Measurements from ENCODE around the gene KRTAP22-1. TPM values are rescaled to one million over a fixed set of nuclear protein-coding genes. Genes with fewer than 3 reads are reported as not detected.

KRTAP22-1 gene
- polyA plus RNA-seq, 3 donors, result not detected

- Histone ChIP-seq H2AFZ (ENCODE audit: insufficient read depth, low read depth, low read length, poor library complexity, severe bottlenecking) (no peak within 1 kb of the TSS), H3K4me2 (replicated peaks; ENCODE audit: extremely low read depth, low read length, poor library complexity, severe bottlenecking) (no peak within 1 kb of the TSS), H3K27ac (ENCODE audit: low read depth in 1 of 2, low read length in 2 of 2) (no peak within 1 kb of the TSS), H3K9me3 (replicated peaks in 1 of 2; ENCODE audit: control insufficient read depth in 1 of 2, insufficient read depth in 1 of 2, low read length in 2 of 2) (peaks cover 13 to 27% of the 10 kb centered on the region in 2 donors), H4K20me1 (ENCODE audit: insufficient read depth, low read length) (no peaks in the 10 kb centered on the region), H3K27me3 (ENCODE audit: control insufficient read depth in 2 of 2, insufficient read depth in 2 of 2, low read length in 2 of 2) (no peaks in the 10 kb centered on the region), H3K36me3 (replicated peaks in 1 of 2; ENCODE audit: control insufficient read depth in 1 of 2, insufficient read depth in 2 of 2, low read length in 2 of 2) (no peaks in the 10 kb centered on the region), H3K4me1 (ENCODE audit: control insufficient read depth in 1 of 2, insufficient read depth in 2 of 2, low read length in 2 of 2) (no peaks in the 10 kb centered on the region), H3K4me3 (replicated peaks in 1 of 3; ENCODE audit: low read depth in 2 of 3, low read length in 3 of 3) (no peak within 1 kb of the TSS), H3K79me2 (ENCODE audit: insufficient read depth, low read length) (no peaks in the 10 kb centered on the region), H3K9ac (ENCODE audit: insufficient read depth, low read length, poor library complexity, severe bottlenecking) (no peak within 1 kb of the TSS)
- TF ChIP-seq, protein P1, sequence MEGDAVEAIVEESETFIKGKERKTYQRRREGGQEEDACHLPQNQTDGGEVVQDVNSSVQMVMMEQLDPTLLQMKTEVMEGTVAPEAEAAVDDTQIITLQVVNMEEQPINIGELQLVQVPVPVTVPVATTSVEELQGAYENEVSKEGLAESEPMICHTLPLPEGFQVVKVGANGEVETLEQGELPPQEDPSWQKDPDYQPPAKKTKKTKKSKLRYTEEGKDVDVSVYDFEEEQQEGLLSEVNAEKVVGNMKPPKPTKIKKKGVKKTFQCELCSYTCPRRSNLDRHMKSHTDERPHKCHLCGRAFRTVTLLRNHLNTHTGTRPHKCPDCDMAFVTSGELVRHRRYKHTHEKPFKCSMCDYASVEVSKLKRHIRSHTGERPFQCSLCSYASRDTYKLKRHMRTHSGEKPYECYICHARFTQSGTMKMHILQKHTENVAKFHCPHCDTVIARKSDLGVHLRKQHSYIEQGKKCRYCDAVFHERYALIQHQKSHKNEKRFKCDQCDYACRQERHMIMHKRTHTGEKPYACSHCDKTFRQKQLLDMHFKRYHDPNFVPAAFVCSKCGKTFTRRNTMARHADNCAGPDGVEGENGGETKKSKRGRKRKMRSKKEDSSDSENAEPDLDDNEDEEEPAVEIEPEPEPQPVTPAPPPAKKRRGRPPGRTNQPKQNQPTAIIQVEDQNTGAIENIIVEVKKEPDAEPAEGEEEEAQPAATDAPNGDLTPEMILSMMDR (IDR thresholded peaks at IDR 0.05), result no peak
- WGBS (ENCODE audit: insufficient coverage), result 93% methylated on average over 5 of the region's 6 CpGs
- Mint-ChIP-seq H3K4me3 (no peak within 1 kb of the TSS), H3K27ac (peak within 1 kb of the TSS in 1 of 7 donors; percentile 57), H3K4me1 (no peaks in the 10 kb centered on the region), H3K27me3 (ENCODE audit: low read depth in 3 of 3) (no peaks in the 10 kb centered on the region), H3K36me3 (no peaks in the 10 kb centered on the region), H3K9me3 (peaks cover 5 to 9% (median 6%) of the 10 kb centered on the region in 7 donors)
- intact Hi-C loops (cut with micrococcal nuclease), result no loop called here
- no peak for DNase-seq
These were observed 2.1 kb upstream of the KRTAP22-1 start, which contains the start of gene KRTAP6-2 for GRCh38 chr21:30598802-30599201. TSS of gene KRTAP6-2 (minus strand) at chr21:30598902. CDS start at chr21:30598874, 28 bp downstream.

GRCh38 chr21:30605968-30606367, 5.1 kb downstream of the KRTAP22-1 start:
- intact Hi-C loops (cut with micrococcal nuclease), result no loop called here
- Mint-ChIP-seq H3K4me1 (no peaks in the 10 kb centered on the region), H3K9me3 (peaks cover 5 to 26% (median 11%) of the 10 kb centered on the region in 7 donors), H3K27me3 (ENCODE audit: low read depth in 3 of 3) (no peaks in the 10 kb centered on the region), H3K4me3 (no peak overlapping the region), H3K27ac (no peak overlapping the region), H3K36me3 (no peaks in the 10 kb centered on the region)
- no peaks in the 10 kb centered on the region for H4K20me1 ChIP-seq (ENCODE audit: insufficient read depth, low read length)
- H3K79me2 ChIP-seq (ENCODE audit: insufficient read depth, low read length), result no peaks in the 10 kb centered on the region
- H3K9me3 ChIP-seq (replicated peaks in 1 of 2; ENCODE audit: control insufficient read depth in 1 of 2, insufficient read depth in 1 of 2, low read length in 2 of 2), result peaks cover 24 to 37% of the 10 kb centered on the region in 2 donors
- WGBS (ENCODE audit: insufficient coverage), result 76% methylated on average over 2 of the region's 2 CpGs
- H3K27me3 ChIP-seq (ENCODE audit: control insufficient read depth in 2 of 2, insufficient read depth in 2 of 2, low read length in 2 of 2), result no peaks in the 10 kb centered on the region
- H3K4me2 ChIP-seq (replicated peaks; ENCODE audit: extremely low read depth, low read length, poor library complexity, severe bottlenecking), result no peak overlapping the region
- TF ChIP-seq, protein P1 (IDR thresholded peaks at IDR 0.05), result no peak
- no peak overlapping the region for H3K4me3 ChIP-seq (replicated peaks in 1 of 3; ENCODE audit: low read depth in 2 of 3, low read length in 3 of 3)
- no peaks in the 10 kb centered on the region for H3K36me3 ChIP-seq (replicated peaks in 1 of 2; ENCODE audit: control insufficient read depth in 1 of 2, insufficient read depth in 2 of 2, low read length in 2 of 2)
- H3K4me1 ChIP-seq (ENCODE audit: control insufficient read depth in 1 of 2, insufficient read depth in 2 of 2, low read length in 2 of 2), result no peaks in the 10 kb centered on the region
- no peak overlapping the region for H3K9ac ChIP-seq (ENCODE audit: insufficient read depth, low read length, poor library complexity, severe bottlenecking)
- no peak overlapping the region for H3K27ac ChIP-seq (ENCODE audit: low read depth in 1 of 2, low read length in 2 of 2)
- H2AFZ ChIP-seq (ENCODE audit: insufficient read depth, low read depth, low read length, poor library complexity, severe bottlenecking), result no peak overlapping the region
- DNase-seq, result no peak

Data from CD14-positive monocyte (primary cell).